NCI-H1694 treated with DMSO at 0.1 percent for 48 hours (cell line): ENCODE measurements around the gene GZMM.

Experiments
- DNase-seq: peaks from one replicate; lab custom pipeline; 2025; lab: John Stamatoyannopoulos, UW

Gene GZMM

GRCh38 chr19:512547-513365 is 31.1 kb upstream of the GZMM start:
- no peak for DNase-seq

- DNase-seq: no peak
These were observed 30.3 kb upstream of the GZMM start for GRCh38 chr19:513368-514165.

GRCh38 chr19:514166-514663 is 29.6 kb upstream of the GZMM start:
- no peak for DNase-seq

- DNase-seq: no peak
These were observed 25.9 kb upstream of the GZMM start for GRCh38 chr19:517721-518597.

- DNase-seq: no peak
These were observed 25.1 kb upstream of the GZMM start for GRCh38 chr19:518598-519231.

- no peak for DNase-seq
These were observed 24.4 kb upstream of the GZMM start for GRCh38 chr19:519449-519865.

- DNase-seq: no peak
These were observed 21.1 kb upstream of the GZMM start for GRCh38 chr19:522726-523125.

GRCh38 chr19:524062-524674 is 19.7 kb upstream of the GZMM start:
- DNase-seq: no peak

GRCh38 chr19:525029-525428 is 18.8 kb upstream of the GZMM start:
- no peak for DNase-seq

GRCh38 chr19:525857-526419 is 17.9 kb upstream of the GZMM start:
- no peak for DNase-seq

- DNase-seq: no peak
These were observed 13.5 kb upstream of the GZMM start for GRCh38 chr19:530134-531008.

GRCh38 chr19:531009-531752 is 12.7 kb upstream of the GZMM start:
- DNase-seq: peak; percentile 68

GRCh38 chr19:531753-532560 is 11.9 kb upstream of the GZMM start, which contains the start of gene CDC34:
Gene CDC34 (plus strand): TSS chr19:531760. CDS start chr19:531932, 172 bp downstream.
- no peak for DNase-seq

- DNase-seq: peak; percentile 7
These were observed 11.1 kb upstream of the GZMM start for GRCh38 chr19:532561-533363.

- no peak for DNase-seq
These were observed 10.3 kb upstream of the GZMM start for GRCh38 chr19:533364-534058.

GRCh38 chr19:534088-534487 is 9.8 kb upstream of the GZMM start:
- no peak for DNase-seq
